GM23248 (cell line): ENCODE data around the gene TSPAN5. TPM values are rescaled to one million over a fixed set of nuclear protein-coding genes. Genes with fewer than 3 reads are reported as not detected.

Experiments
- DNase-seq: peaks from one replicate; pipeline ENCODE4 v3.0.0-alpha.2; 2015
- H2AFZ ChIP-seq: fragments of 200-600 bp; sonication (generic); 2 replicates; pipeline ENCODE4 v1.6.1; 2016; ENCODE audit warnings: antibody characterized with exemption
- H3F3A ChIP-seq: fragments of 200-600 bp; sonication (generic); 2 replicates; pipeline ENCODE4 v1.6.1; 2016; ENCODE audit warnings: mild to moderate bottlenecking, antibody characterized with exemption, mixed run types; ENCODE audit not compliant: insufficient read depth
- H3K27ac ChIP-seq: fragments of 200-600 bp; sonication (generic); 2 replicates; pipeline ENCODE4 v1.5.1; 2016; ENCODE audit warnings: mild to moderate bottlenecking
- H3K27me3 ChIP-seq: fragments of 200-600 bp; sonication (generic); replicated peaks from 2 replicates; pipeline ENCODE4 v1.6.1; 2016; ENCODE audit warnings: mild to moderate bottlenecking; ENCODE audit not compliant: insufficient read depth
- H3K36me3 ChIP-seq: fragments of 200-600 bp; sonication (generic); 2 replicates; pipeline ENCODE4 v1.6.1; 2016; ENCODE audit warnings: low read depth, mild to moderate bottlenecking
- H3K4me1 ChIP-seq: fragments of 200-600 bp; sonication (generic); 2 replicates; pipeline ENCODE4 v1.6.1; 2016; ENCODE audit warnings: mild to moderate bottlenecking; ENCODE audit not compliant: insufficient read depth
- H3K4me2 ChIP-seq: fragments of 200-600 bp; sonication (generic); one replicate; pipeline ENCODE4 v1.6.1; 2016; ENCODE audit warnings: mild to moderate bottlenecking; ENCODE audit not compliant: unreplicated experiment
- H3K4me3 ChIP-seq: fragments of 200-600 bp; sonication (generic); 2 replicates; pipeline ENCODE4 v1.5.1; 2016; ENCODE audit warnings: mild to moderate bottlenecking
- H3K79me2 ChIP-seq: fragments of 200-600 bp; sonication (generic); 2 replicates; pipeline ENCODE4 v1.6.1; 2016; ENCODE audit warnings: mild to moderate bottlenecking; ENCODE audit not compliant: insufficient read depth
- H3K9ac ChIP-seq: fragments of 200-600 bp; sonication (generic); 2 replicates; pipeline ENCODE4 v1.6.1; 2016; ENCODE audit warnings: mild to moderate bottlenecking
- H3K9me2 ChIP-seq: fragments of 200-600 bp; sonication (generic); 2 replicates; pipeline ENCODE4 v1.6.1; 2016; ENCODE audit warnings: mixed run types, mild to moderate bottlenecking, moderate library complexity; ENCODE audit not compliant: insufficient read depth
- H3K9me3 ChIP-seq: fragments of 200-600 bp; sonication (generic); one replicate; pipeline ENCODE4 v1.6.1; 2017; ENCODE audit warnings: low read depth
- H4K20me1 ChIP-seq: fragments of 200-600 bp; sonication (generic); 2 replicates; pipeline ENCODE4 v1.6.0; 2016; ENCODE audit not compliant: insufficient read depth
- EZH2 ChIP-seq: fragments of 200-600 bp; sonication (generic); IDR thresholded peaks from 2 replicates; pipeline ENCODE4 v1.6.1; 2018; ENCODE audit warnings: antibody characterized with exemption, mild to moderate bottlenecking; ENCODE audit not compliant: insufficient read depth, poor library complexity, severe bottlenecking
- EZH2phosphoT487 ChIP-seq: fragments of 200-600 bp; sonication (generic); IDR thresholded peaks from 2 replicates; pipeline ENCODE4 v1.6.1; 2018; ENCODE audit warnings: antibody characterized with exemption, moderate library complexity, mild to moderate bottlenecking, low read depth; ENCODE audit not compliant: insufficient read depth
- WGBS, 2 experiments: methylation state at CpG; one replicate each; pipeline ENCODE4 v1.1.6; 2015 to 2017; ENCODE audit warnings: low lambda C conversion rate in 2 of 2, low coverage in 1 of 2; ENCODE audit errors: missing lambda C conversion rate in 2 of 2; 5-methylcytosine and 5-hydroxymethylcytosine counted together
- in situ Hi-C: fragments of 300-500 bp; cut with MboI; formaldehyde crosslinking; loops from 2 replicates; pipeline ENCODE4 v1.15.0; 2020
- polyA plus RNA-seq: library from polyadenylated mRNA; unstranded; fragments of >200 nt; fragmentation: Nextera tagmentation; extraction: Ambion mirVana; gene quantifications from 2 replicates; pipeline ENCODE4 v1.2.1, GENCODE V29; 2016
- total RNA-seq: library from RNA; depleted of rRNA; stranded (reverse); fragments of >200 nt; shearing (Covaris generic); gene quantifications from 2 replicates; pipeline ENCODE4 v1.2.3, GENCODE V29; 2014

Gene TSPAN5
- total and polyA plus RNA-seq, 2 experiments from 2014 or later: 61.9 to 76.6 TPM

DNA sequence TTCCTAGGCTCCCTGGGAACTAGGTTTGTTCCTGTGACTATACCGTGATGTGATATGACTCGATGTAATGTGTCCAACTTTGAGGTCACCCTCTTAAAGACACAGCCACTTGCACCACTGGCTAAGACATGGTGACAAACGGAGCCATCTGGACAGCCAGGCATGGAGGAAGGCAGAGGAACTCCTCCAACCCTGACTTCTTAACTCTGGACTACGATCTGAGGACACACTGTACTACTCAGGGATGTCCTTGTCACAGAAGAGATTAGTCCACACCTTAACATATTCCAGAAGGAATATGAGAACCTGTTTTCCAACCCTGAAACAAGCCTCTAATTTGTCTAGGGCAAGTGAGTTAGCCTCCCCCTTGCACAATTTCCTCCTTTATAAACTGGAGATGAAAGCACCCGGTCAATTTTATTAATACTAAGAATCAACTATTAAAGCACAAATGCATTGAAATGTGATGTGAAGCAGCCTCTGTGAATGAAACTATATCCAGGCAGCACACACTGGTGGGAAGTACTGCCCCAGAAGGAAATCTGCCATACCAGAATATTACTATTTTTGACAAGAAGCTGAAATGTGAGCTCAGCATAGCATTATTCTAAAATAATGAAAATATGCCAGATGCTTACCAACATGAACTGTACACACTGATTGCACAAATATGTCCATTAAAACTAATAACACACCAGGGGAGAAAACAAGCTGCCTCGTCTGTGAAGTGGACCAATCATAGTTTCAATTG, 47.3 kb downstream of the TSPAN5 start:
- no peak for DNase-seq
- no peaks in the 10 kb centered on the region for H3K27me3 ChIP-seq
- H3K9ac ChIP-seq: no peak overlapping the region
- TF ChIP-seq EZH2phosphoT487: no peak
- no peak for TF ChIP-seq EZH2
- no peak overlapping the region for H3K4me2 ChIP-seq
- no peak overlapping the region for H2AFZ ChIP-seq
- in situ Hi-C loops: no loop called here
- H3K36me3 ChIP-seq: no peaks in the 10 kb centered on the region
- no peaks in the 10 kb centered on the region for H3K9me3 ChIP-seq
- H3K27ac ChIP-seq: peak overlapping the region; percentile 2; the same call in 1 of the 2 replicates
- no peak overlapping the region for H3K4me3 ChIP-seq
- peaks cover 25% of the 10 kb centered on the region; the same call in 1 of the 2 replicates for H3F3A ChIP-seq
- no peaks in the 10 kb centered on the region for H3K9me2 ChIP-seq
- no peaks in the 10 kb centered on the region for H4K20me1 ChIP-seq
- peaks cover 100% of the 10 kb centered on the region for H3K79me2 ChIP-seq
- H3K4me1 ChIP-seq: peaks cover 60% of the 10 kb centered on the region
- 74 to 80% methylated on average over 6 of the region's 6 CpGs for WGBS, 2 experiments

- no peak for DNase-seq
- Histone ChIP-seq H3K27ac (no peak overlapping the region), H3K4me3 (no peak overlapping the region), H3K9me3 (no peaks in the 10 kb centered on the region), H3K9me2 (no peaks in the 10 kb centered on the region), H3K9ac (no peak overlapping the region), H3F3A (peaks cover 25% of the 10 kb centered on the region; the same call in 1 of the 2 replicates), H3K36me3 (no peaks in the 10 kb centered on the region), H3K27me3 (no peaks in the 10 kb centered on the region), H3K4me1 (peaks cover 58% of the 10 kb centered on the region), H4K20me1 (no peaks in the 10 kb centered on the region), H3K4me2 (no peak overlapping the region), H3K79me2 (peaks cover 100% of the 10 kb centered on the region), H2AFZ (no peak overlapping the region)
- 89 to 90% methylated on average over 6 of the region's 6 CpGs for WGBS, 2 experiments
- in situ Hi-C loops: no loop called here
- no peak for TF ChIP-seq EZH2phosphoT487
- no peak for TF ChIP-seq EZH2
These were observed 48.0 kb downstream of the TSPAN5 start for GRCh38 chr4:98610431-98610830.

DNA sequence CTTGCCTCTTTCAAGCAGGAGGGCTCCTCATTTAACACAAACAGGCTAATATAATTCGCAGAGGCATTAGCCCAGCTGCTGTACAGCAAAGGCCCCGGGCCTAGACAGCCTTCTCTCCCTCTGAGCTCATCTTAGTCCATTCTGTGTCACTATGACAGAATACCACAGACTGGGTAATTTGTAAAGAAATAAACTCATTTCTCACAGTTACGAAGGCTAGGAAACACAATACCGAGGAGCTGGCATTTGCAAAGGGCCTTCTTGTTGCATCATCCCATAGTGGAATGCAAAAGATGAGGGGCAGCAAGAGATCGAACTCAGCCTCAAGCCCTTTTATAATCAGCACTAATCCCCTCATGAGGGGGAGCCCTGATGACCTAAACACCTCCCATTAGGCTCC, 48.5 kb downstream of the TSPAN5 start:
- DNase-seq: peak; percentile 17
- 76 to 86% methylated on average over 5 of the region's 5 CpGs for WGBS, 2 experiments
- Histone ChIP-seq H2AFZ (no peak overlapping the region), H3K9ac (no peak overlapping the region), H3K27ac (no peak overlapping the region), H3K4me3 (no peak overlapping the region), H3K4me2 (no peak overlapping the region), H3K4me1 (peaks cover 58% of the 10 kb centered on the region), H3K9me3 (no peaks in the 10 kb centered on the region), H4K20me1 (no peaks in the 10 kb centered on the region), H3F3A (peaks cover 25% of the 10 kb centered on the region; the same call in 1 of the 2 replicates), H3K79me2 (peaks cover 100% of the 10 kb centered on the region), H3K36me3 (no peaks in the 10 kb centered on the region), H3K9me2 (no peaks in the 10 kb centered on the region), H3K27me3 (no peaks in the 10 kb centered on the region)
- in situ Hi-C loops: no loop called here
- TF ChIP-seq EZH2phosphoT487 (no peak), EZH2 (no peak)

GRCh38 chr4:98608356-98608755, 50.1 kb downstream of the TSPAN5 start:
- in situ Hi-C loops: no loop called here

More at GRCh38 chr4:98608356-98608755, 50.1 kb downstream of the TSPAN5 start:
- Histone ChIP-seq H3K4me2 (no peak overlapping the region), H3K79me2 (peaks cover 100% of the 10 kb centered on the region), H3K4me3 (no peak overlapping the region), H3K27ac (no peak overlapping the region), H4K20me1 (no peaks in the 10 kb centered on the region), H3K36me3 (no peaks in the 10 kb centered on the region), H3K9ac (no peak overlapping the region), H3K4me1 (peaks cover 53% of the 10 kb centered on the region), H3F3A (peaks cover 11% of the 10 kb centered on the region; the same call in 1 of the 2 replicates), H3K9me2 (no peaks in the 10 kb centered on the region), H2AFZ (no peak overlapping the region), H3K9me3 (no peaks in the 10 kb centered on the region), H3K27me3 (no peaks in the 10 kb centered on the region)
- 80 to 84% methylated on average over 5 of the region's 5 CpGs for WGBS, 2 experiments
- no peak for DNase-seq
- TF ChIP-seq EZH2phosphoT487 (no peak), EZH2 (no peak)
